ENCODE results near the gene SHB. TPM values are rescaled to one million over a fixed set of nuclear protein-coding genes. Genes with fewer than 3 reads are reported as not detected.

The SHB gene
- total and polyA plus RNA-seq, 2 of the 13 experiments (the other 11 are each of a cell fraction or from before 2014, with no cell fraction given): 19.4 to 20.7 TPM

GRCh38 chr9:37904445-37905130 lies 164.4 kb downstream of the SHB start:
- H3K27ac ChIP-seq (ENCODE audit: extremely low read length, insufficient read depth, low read length): peak overlapping the region; percentile 72
- ATAC-seq: peak; percentile 10
- H3K4me2 ChIP-seq (ENCODE audit: low read depth, low read length): peak overlapping the region; percentile 95
- peak overlapping the region; percentile 80 for H2AFZ ChIP-seq (ENCODE audit: low read length)
- DNase-seq (ENCODE audit: low spot score): no peak
- CTCF ChIA-PET (ENCODE audit: low intra/inter-chr PET ratio, low total read pairs): interaction anchor here (1.3 kb wide), 1 partner anchor 9 kb away, joined by 5 read pairs; no protein-coding TSS in a partner anchor
- POLR2A ChIA-PET: interaction anchor here (1.0 kb wide), 1 partner anchor 144 kb away, joined by 3 read pairs; no protein-coding TSS in a partner anchor
- H4K20me1 ChIP-seq (ENCODE audit: insufficient read depth, low read length): no peaks in the 10 kb centered on the region
- FAIRE-seq: no peak
- peak overlapping the region; percentile 77 to 94 (median 90) for H3K4me3 ChIP-seq (replicated peaks in 1 of 3; ENCODE audit: insufficient read depth in 1 of 3, low read depth in 2 of 3, low read length in 3 of 3)
- H3K27me3 ChIP-seq (ENCODE audit: control insufficient read depth in 1 of 2, insufficient read depth in 2 of 2, low read length in 2 of 2): no peaks in the 10 kb centered on the region; a peak in 1 of 5 replicates
- intact Hi-C loops (cut with micrococcal nuclease; ENCODE audit: unreplicated experiment) (loop anchor here (2.0 to 5.0 kb wide), 3 partner anchors 117 to 417 kb away; partner anchors contain the start of genes EXOSC3 and POLR1E), in situ Hi-C loops (cut with HindIII; ENCODE audit: extremely low pct_ligation_motif_present, low pct_unique_long_range_greater_than_20kb) (loop anchor here (5.0 to 25.0 kb wide), 4 partner anchors 168 to 450 kb away; partner anchors contain the start of gene POLR1E)
- BruUV-seq (replicated peaks): TSS peak; percentile 88
- peaks cover 22% of the 10 kb centered on the region for H3K79me2 ChIP-seq (ENCODE audit: insufficient read depth, low read length)
- no peaks in the 10 kb centered on the region for H3K36me3 ChIP-seq (replicated peaks in 1 of 2; ENCODE audit: control insufficient read depth in 1 of 2, insufficient read depth in 2 of 2, low read length in 2 of 2)
- H3K9me3 ChIP-seq (ENCODE audit: low read length): no peaks in the 10 kb centered on the region
- H3K4me1 ChIP-seq (ENCODE audit: insufficient read depth, low read length): peaks cover 61% of the 10 kb centered on the region
- peak overlapping the region; percentile 84 for H3K9ac ChIP-seq (ENCODE audit: insufficient read depth, low read depth, low read length)
- 46% methylated on average over 29 of the region's 36 CpGs for WGBS (ENCODE audit: low lambda C conversion rate)
- TF ChIP-seq ZNF367 (CRISPR knock-in tag; IDR thresholded peaks at IDR 0.05; ENCODE audit: borderline replicate concordance): no peak
- no peak for TF ChIP-seq TEAD2 (CRISPR knock-in tag; IDR thresholded peaks at IDR 0.05)
- peak; percentile 9 for TF ChIP-seq XRCC5 (optimal IDR thresholded peaks at IDR 0.05; ENCODE audit: low read length)
- no peak for TF ChIP-seq NR3C1 (CRISPR knock-in tag; IDR thresholded peaks at IDR 0.05)
- TF ChIP-seq ZSCAN25 (CRISPR knock-in tag; IDR thresholded peaks at IDR 0.05): peak; percentile 17; the same call in 1 of the 2 replicates
- TF ChIP-seq, protein P1, sequence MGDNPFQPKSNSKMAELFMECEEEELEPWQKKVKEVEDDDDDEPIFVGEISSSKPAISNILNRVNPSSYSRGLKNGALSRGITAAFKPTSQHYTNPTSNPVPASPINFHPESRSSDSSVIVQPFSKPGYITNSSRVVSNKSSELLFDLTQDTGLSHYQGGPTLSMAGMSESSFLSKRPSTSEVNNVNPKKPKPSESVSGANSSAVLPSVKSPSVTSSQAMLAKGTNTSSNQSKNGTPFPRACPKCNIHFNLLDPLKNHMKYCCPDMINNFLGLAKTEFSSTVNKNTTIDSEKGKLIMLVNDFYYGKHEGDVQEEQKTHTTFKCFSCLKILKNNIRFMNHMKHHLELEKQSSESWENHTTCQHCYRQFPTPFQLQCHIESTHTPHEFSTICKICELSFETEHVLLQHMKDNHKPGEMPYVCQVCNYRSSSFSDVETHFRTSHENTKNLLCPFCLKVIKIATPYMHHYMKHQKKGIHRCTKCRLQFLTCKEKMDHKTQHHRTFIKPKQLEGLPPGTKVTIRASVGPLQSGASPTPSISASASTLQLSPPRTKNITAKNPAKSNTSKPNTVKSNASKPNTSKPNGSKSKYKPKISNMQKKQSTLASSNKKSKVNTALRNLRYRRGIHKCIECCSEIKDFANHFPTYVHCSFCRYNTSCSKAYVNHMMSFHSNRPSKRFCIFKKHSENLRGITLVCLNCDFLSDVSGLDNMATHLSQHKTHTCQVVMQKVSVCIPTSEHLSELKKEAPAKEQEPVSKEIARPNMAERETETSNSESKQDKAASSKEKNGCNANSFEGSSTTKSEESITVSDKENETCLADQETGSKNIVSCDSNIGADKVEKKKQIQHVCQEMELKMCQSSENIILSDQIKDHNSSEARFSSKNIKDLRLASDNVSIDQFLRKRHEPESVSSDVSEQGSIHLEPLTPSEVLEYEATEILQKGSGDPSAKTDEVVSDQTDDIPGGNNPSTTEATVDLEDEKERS (CRISPR knock-in tag; IDR thresholded peaks at IDR 0.05): no peak
- peak; percentile 2; the same call in 1 of the 2 replicates for TF ChIP-seq MAZ (IDR thresholded peaks at IDR 0.05; ENCODE audit: borderline replicate concordance, low read depth, low read length)
- no peak for TF ChIP-seq MAZ (CRISPR knock-in tag; IDR thresholded peaks at IDR 0.05; ENCODE audit: low read depth)
- no peak for TF ChIP-seq GTF2F1 (IDR thresholded peaks at IDR 0.05; ENCODE audit: low read length)
- TF ChIP-seq ZNF33B (CRISPR knock-in tag; IDR thresholded peaks at IDR 0.05): 0 out of 2 replicates have a peak, but pooled peaks have one; percentile 11
- no peak for TF ChIP-seq RFX1 (IDR thresholded peaks at IDR 0.05)
- TF ChIP-seq, protein P2, sequence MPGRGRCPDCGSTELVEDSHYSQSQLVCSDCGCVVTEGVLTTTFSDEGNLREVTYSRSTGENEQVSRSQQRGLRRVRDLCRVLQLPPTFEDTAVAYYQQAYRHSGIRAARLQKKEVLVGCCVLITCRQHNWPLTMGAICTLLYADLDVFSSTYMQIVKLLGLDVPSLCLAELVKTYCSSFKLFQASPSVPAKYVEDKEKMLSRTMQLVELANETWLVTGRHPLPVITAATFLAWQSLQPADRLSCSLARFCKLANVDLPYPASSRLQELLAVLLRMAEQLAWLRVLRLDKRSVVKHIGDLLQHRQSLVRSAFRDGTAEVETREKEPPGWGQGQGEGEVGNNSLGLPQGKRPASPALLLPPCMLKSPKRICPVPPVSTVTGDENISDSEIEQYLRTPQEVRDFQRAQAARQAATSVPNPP (CRISPR knock-in tag; IDR thresholded peaks at IDR 0.05): 0 out of 2 replicates have a peak, but pooled peaks have one; percentile 8
- no peak for TF ChIP-seq DMTF1 (CRISPR knock-in tag; IDR thresholded peaks at IDR 0.05)
- TF ChIP-seq ZNF253 (CRISPR knock-in tag; IDR thresholded peaks at IDR 0.05; ENCODE audit: borderline replicate concordance): no peak
- TF ChIP-seq ZNF558 (CRISPR knock-in tag; IDR thresholded peaks at IDR 0.05; ENCODE audit: borderline replicate concordance): peak; percentile 55; the same call in 1 of the 2 replicates
- TF ChIP-seq MAFG (CRISPR knock-in tag; IDR thresholded peaks at IDR 0.05): no peak

All from HepG2 (cell line).